CD14-positive monocyte (primary cell): ENCODE results near the gene SEMG1. TPM values are rescaled to one million over a fixed set of nuclear protein-coding genes. Genes with fewer than 3 reads are reported as not detected.

Experiments used
- DNase-seq, 3 donors: peaks; one replicate each; pipeline ENCODE4 v3.0.0-alpha.2; 2011 to 2022
- H2AFZ ChIP-seq: 2 replicates; pipeline ENCODE4 v1.6.0; 2012; ENCODE audit warnings: mild to moderate bottlenecking, low read depth, low read length, inconsistent platforms; ENCODE audit not compliant: insufficient read depth, poor library complexity, severe bottlenecking
- H3K27ac ChIP-seq, 2 donors: 1 replicate in 1 of 2; 2 replicates in 1 of 2; pipeline ENCODE4 v1.5.1; 2012 to 2013; ENCODE audit warnings: low read length in 2 of 2, control low read depth in 1 of 2, inconsistent platforms in 1 of 2, low read depth in 1 of 2, mild to moderate bottlenecking in 1 of 2
- H3K27me3 ChIP-seq, 2 donors: one replicate each; pipeline versions ENCODE4 v1.6.0 to v1.6.1; 2011 to 2013; ENCODE audit warnings: low read length in 2 of 2; ENCODE audit not compliant: control insufficient read depth in 2 of 2, insufficient read depth in 2 of 2
- H3K36me3 ChIP-seq, 2 donors: replicated peaks in 1 of 2; 1 replicate in 1 of 2; 2 replicates in 1 of 2; pipeline versions ENCODE4 v1.5.1 to v1.6.1; 2012 to 2013; ENCODE audit warnings: low read length in 2 of 2, control low read depth in 1 of 2, inconsistent platforms in 1 of 2, mild to moderate bottlenecking in 1 of 2; ENCODE audit not compliant: insufficient read depth in 2 of 2, control insufficient read depth in 1 of 2
- H3K4me1 ChIP-seq, 2 donors: 1 replicate in 1 of 2; 2 replicates in 1 of 2; pipeline versions ENCODE4 v1.5.1 to v1.6.1; 2012 to 2013; ENCODE audit warnings: low read length in 2 of 2, control low read depth in 1 of 2, inconsistent platforms in 1 of 2, mild to moderate bottlenecking in 1 of 2, moderate library complexity in 1 of 2; ENCODE audit not compliant: insufficient read depth in 2 of 2, control insufficient read depth in 1 of 2
- H3K4me2 ChIP-seq: replicated peaks from 2 replicates; pipeline ENCODE3; 2012; ENCODE audit warnings: low read length, moderate library complexity, mild to moderate bottlenecking; ENCODE audit not compliant: poor library complexity, severe bottlenecking; ENCODE audit errors: extremely low read depth
- H3K4me3 ChIP-seq, 3 experiments: fragments of 200-600 bp in 1 of 3; sonication (generic) in 1 of 3; replicated peaks in 1 of 3; 1 replicate in 2 of 3; 2 replicates in 1 of 3; pipeline ENCODE4 v1.5.1; 2011 to 2013; ENCODE audit warnings: low read length in 3 of 3, mild to moderate bottlenecking in 3 of 3, control low read depth in 2 of 3, low read depth in 2 of 3, inconsistent platforms in 1 of 3, moderate library complexity in 1 of 3
- H3K79me2 ChIP-seq: 2 replicates; pipeline ENCODE4 v1.6.0; 2012; ENCODE audit warnings: mild to moderate bottlenecking, control low read depth, inconsistent platforms, low read length, moderate library complexity; ENCODE audit not compliant: insufficient read depth
- H3K9ac ChIP-seq: 2 replicates; pipeline ENCODE4 v1.6.0; 2017; ENCODE audit warnings: low read length, mild to moderate bottlenecking; ENCODE audit not compliant: insufficient read depth, poor library complexity, severe bottlenecking
- H3K9me3 ChIP-seq, 2 donors: replicated peaks in 1 of 2; 1 replicate in 1 of 2; 2 replicates in 1 of 2; pipeline versions ENCODE4 v1.5.1 to v1.6.1; 2012 to 2013; ENCODE audit warnings: low read length in 2 of 2, control low read depth in 1 of 2; ENCODE audit not compliant: control insufficient read depth in 1 of 2, insufficient read depth in 1 of 2
- H4K20me1 ChIP-seq: 2 replicates; pipeline ENCODE4 v1.6.0; 2012; ENCODE audit warnings: mild to moderate bottlenecking, low read length, control low read depth, moderate library complexity; ENCODE audit not compliant: insufficient read depth
- H3K27ac Mint-ChIP-seq, 7 donors: one replicate each; pipeline ENCODE4 v1.8.0; 2020; ENCODE audit warnings: mild to moderate bottlenecking in 7 of 7, mixed read lengths in 7 of 7, moderate library complexity in 6 of 7, inconsistent platforms in 2 of 7
- H3K27me3 Mint-ChIP-seq, 3 donors: one replicate each; pipeline ENCODE4 v1.8.0; 2021 to 2022; ENCODE audit warnings: low read depth in 3 of 3, mild to moderate bottlenecking in 3 of 3, mixed read lengths in 3 of 3, moderate library complexity in 3 of 3, inconsistent platforms in 1 of 3
- H3K36me3 Mint-ChIP-seq, 2 donors: one replicate each; pipeline ENCODE4 v1.8.0; 2020; ENCODE audit warnings: mixed read lengths in 2 of 2, inconsistent platforms in 1 of 2, mild to moderate bottlenecking in 1 of 2
- H3K4me1 Mint-ChIP-seq: one replicate; pipeline ENCODE4 v1.8.0; 2020; ENCODE audit warnings: mild to moderate bottlenecking, mixed read lengths
- H3K4me3 Mint-ChIP-seq, 2 donors: one replicate each; pipeline ENCODE4 v1.8.0; 2020; ENCODE audit warnings: mild to moderate bottlenecking in 2 of 2, mixed read lengths in 2 of 2, moderate library complexity in 1 of 2
- H3K9me3 Mint-ChIP-seq, 7 donors: one replicate each; pipeline ENCODE4 v1.8.0; 2020 to 2022; ENCODE audit warnings: mixed read lengths in 7 of 7, mild to moderate bottlenecking in 6 of 7, moderate library complexity in 6 of 7, inconsistent platforms in 2 of 7
- CTCF ChIP-seq: fragments of 200-600 bp; IDR thresholded peaks from one replicate; pipeline ENCODE4 v1.8.0; 2022; ENCODE audit warnings: antibody characterized with exemption, mild to moderate bottlenecking
- WGBS: methylation state at CpG from one replicate; pipeline ENCODE4 v1.1.5; 2013; ENCODE audit warnings: missing lambda C conversion rate; ENCODE audit not compliant: insufficient coverage; 5-methylcytosine and 5-hydroxymethylcytosine counted together
- intact Hi-C, 2 donors: fragments of 100-400 bp; cut with micrococcal nuclease; formaldehyde crosslinking; loops; one replicate each; pipeline versions ENCODE4 v1.15.0 to v1.15.1; 2023
- polyA plus RNA-seq, 3 donors: library from polyadenylated mRNA; depleted of rRNA in 1 of 3; unstranded in 2 of 3; stranded (reverse) in 1 of 3; fragments of 300-500 nt in 2 of 3; fragments of >200 nt in 1 of 3; fragmentation: Illumina TruSeq in 2 of 3; gene quantifications; 1 replicate in 2 of 3; 2 replicates in 1 of 3; pipeline ENCODE4 v1.2.3, GENCODE V29; 2012 to 2021

SEMG1 gene
- polyA plus RNA-seq, 3 donors: not detected

- no peaks in the 10 kb centered on the region for H3K36me3 ChIP-seq
- WGBS: 0% methylated on average over 1 of the region's 7 CpGs
- H3K27me3 ChIP-seq: no peaks in the 10 kb centered on the region
- Mint-ChIP-seq H3K4me1 (peaks cover 41% of the 10 kb centered on the region), H3K36me3 (no peaks in the 10 kb centered on the region), H3K9me3 (no peaks in the 10 kb centered on the region), H3K27me3 (peaks cover 1 to 11% (median 4%) of the 10 kb centered on the region in 3 donors), H3K4me3 (peak within 1 kb of the TSS in 1 of 2 donors; percentile 53), H3K27ac (peak within 1 kb of the TSS; percentile 32 to 84 (median 79))
- H3K4me3 ChIP-seq: peak within 1 kb of the TSS in 1 of 3 experiments; percentile 43
- H3K9ac ChIP-seq: peak within 1 kb of the TSS; percentile 4
- no peaks in the 10 kb centered on the region for H4K20me1 ChIP-seq
- no peaks in the 10 kb centered on the region for H3K79me2 ChIP-seq
- H2AFZ ChIP-seq: peak within 1 kb of the TSS; percentile 18
- intact Hi-C loops: no loop called here
- H3K9me3 ChIP-seq: no peaks in the 10 kb centered on the region
- peak within 1 kb of the TSS in 1 of 2 donors; percentile 67 for H3K27ac ChIP-seq
- H3K4me2 ChIP-seq: peak within 1 kb of the TSS; percentile 51
- DNase-seq: peak; percentile 64 to 90 (median 80)
- peaks cover 30 to 38% of the 10 kb centered on the region in 2 donors for H3K4me1 ChIP-seq
- TF ChIP-seq CTCF: no peak
Observed at GRCh38 chr20:45254383-45255262, 47.8 kb downstream of the SEMG1 start, which contains the start of gene SLPI. TSS of gene SLPI (minus strand) at chr20:45254564. CDS start at chr20:45254543, 21 bp downstream.

- no peaks in the 10 kb centered on the region for H3K27me3 ChIP-seq
- no peak overlapping the region for H3K4me2 ChIP-seq
- no peak overlapping the region for H2AFZ ChIP-seq
- H3K27ac ChIP-seq: no peak overlapping the region
- no peak overlapping the region for H3K9ac ChIP-seq
- no peaks in the 10 kb centered on the region for H3K79me2 ChIP-seq
- 75% methylated on average over 2 of the region's 3 CpGs for WGBS
- no peak overlapping the region for H3K27ac Mint-ChIP-seq
- H3K27me3 Mint-ChIP-seq: peaks cover 0 to 9% (median 2%) of the 10 kb centered on the region in 3 donors
- no peak for TF ChIP-seq CTCF
- intact Hi-C loops: no loop called here
- H4K20me1 ChIP-seq: no peaks in the 10 kb centered on the region
- H3K4me3 Mint-ChIP-seq: no peak overlapping the region
- peaks cover 30 to 38% of the 10 kb centered on the region in 2 donors for H3K4me1 ChIP-seq
- no peaks in the 10 kb centered on the region for H3K9me3 ChIP-seq
- H3K36me3 Mint-ChIP-seq: no peaks in the 10 kb centered on the region
- no peak for DNase-seq
- H3K36me3 ChIP-seq: no peaks in the 10 kb centered on the region
- H3K4me3 ChIP-seq: no peak overlapping the region
- H3K4me1 Mint-ChIP-seq: peaks cover 38% of the 10 kb centered on the region
- no peaks in the 10 kb centered on the region for H3K9me3 Mint-ChIP-seq
Observed at GRCh38 chr20:45257161-45257560, 50.3 kb downstream of the SEMG1 start.
